ENCODE measurements around the gene MED27. TPM values are rescaled to one million over a fixed set of nuclear protein-coding genes. Genes with fewer than 3 reads are reported as not detected.

Gene MED27
- total RNA-seq, 4 donors from 2014 or later: 4.1 to 6.3 (median 5.7) TPM

GRCh38 chr9:132074736-132075135 lies 4.9 kb downstream of the MED27 start:
- no peak for TF ChIP-seq POLR2A (IDR thresholded peaks at IDR 0.05)
- Histone ChIP-seq H3K9me3 (no peaks in the 10 kb centered on the region), H3K27ac (no peak overlapping the region), H3K4me3 (no peak overlapping the region), H3K4me1 (peaks cover 0 to 13% (median 3%) of the 10 kb centered on the region in 4 donors), H3K27me3 (no peaks in the 10 kb centered on the region), H3K36me3 (peaks cover 0 to 40% (median 0%) of the 10 kb centered on the region in 3 donors)
- no peak for DNase-seq

GRCh38 chr9:132071847-132072507 lies 7.7 kb downstream of the MED27 start:
- peaks cover 0 to 51% (median 0%) of the 10 kb centered on the region in 3 donors for H3K36me3 ChIP-seq
- H3K9me3 ChIP-seq: no peaks in the 10 kb centered on the region
- TF ChIP-seq CTCF (IDR thresholded peaks at IDR 0.05): no peak
- no peak for TF ChIP-seq POLR2A (IDR thresholded peaks at IDR 0.05)
- DNase-seq: no peak
- no peak overlapping the region for H3K27ac ChIP-seq
- H3K4me3 ChIP-seq: no peak overlapping the region
- no peaks in the 10 kb centered on the region for H3K27me3 ChIP-seq
- no peaks in the 10 kb centered on the region for H3K4me1 ChIP-seq

GRCh38 chr9:132069046-132069898 lies 10.4 kb downstream of the MED27 start:
- no peaks in the 10 kb centered on the region for H3K9me3 ChIP-seq
- H3K27me3 ChIP-seq: no peaks in the 10 kb centered on the region
- DNase-seq: no peak
- H3K27ac ChIP-seq: no peak overlapping the region
- TF ChIP-seq CTCF (IDR thresholded peaks at IDR 0.05): no peak
- TF ChIP-seq POLR2A (IDR thresholded peaks at IDR 0.05): no peak
- no peak overlapping the region for H3K4me3 ChIP-seq
- H3K36me3 ChIP-seq: peaks cover 0 to 49% (median 0%) of the 10 kb centered on the region in 3 donors
- no peaks in the 10 kb centered on the region for H3K4me1 ChIP-seq

GRCh38 chr9:132068605-132069004 lies 11.1 kb downstream of the MED27 start:
- Histone ChIP-seq H3K4me3 (no peak overlapping the region), H3K4me1 (no peaks in the 10 kb centered on the region), H3K9me3 (no peaks in the 10 kb centered on the region), H3K27me3 (no peaks in the 10 kb centered on the region), H3K36me3 (peaks cover 0 to 46% (median 0%) of the 10 kb centered on the region in 3 donors), H3K27ac (no peak overlapping the region)
- no peak for DNase-seq
- TF ChIP-seq POLR2A (IDR thresholded peaks at IDR 0.05): no peak

GRCh38 chr9:132066511-132066910 lies 13.2 kb downstream of the MED27 start:
- H3K27me3 ChIP-seq: no peaks in the 10 kb centered on the region
- no peak for DNase-seq
- no peak for TF ChIP-seq CTCF (IDR thresholded peaks at IDR 0.05)
- TF ChIP-seq POLR2A (IDR thresholded peaks at IDR 0.05): no peak
- H3K4me1 ChIP-seq: no peaks in the 10 kb centered on the region
- no peak overlapping the region for H3K4me3 ChIP-seq
- no peak overlapping the region for H3K27ac ChIP-seq
- H3K9me3 ChIP-seq: no peaks in the 10 kb centered on the region
- H3K36me3 ChIP-seq: peaks cover 0 to 30% (median 0%) of the 10 kb centered on the region in 3 donors

- TF ChIP-seq POLR2A (IDR thresholded peaks at IDR 0.05): no peak
- no peak for TF ChIP-seq CTCF (IDR thresholded peaks at IDR 0.05)
- Histone ChIP-seq H3K36me3 (peaks cover 0 to 30% (median 0%) of the 10 kb centered on the region in 3 donors), H3K4me1 (no peaks in the 10 kb centered on the region), H3K9me3 (no peaks in the 10 kb centered on the region), H3K27ac (no peak overlapping the region), H3K27me3 (no peaks in the 10 kb centered on the region), H3K4me3 (no peak overlapping the region)
- DNase-seq: no peak
These were observed 13.6 kb downstream of the MED27 start for GRCh38 chr9:132066057-132066456.
